GM10266 (cell line): ENCODE data around the gene VWA8.
"Not testable (repeated sequence)": the region's sequence is repeated elsewhere in the genome, so short reads cannot be mapped to it uniquely, and the experiment has no call there.

ENCODE experiments used
- DNase-seq: peaks from one replicate; pipeline ENCODE4 v3.0.0; 2012; ENCODE audit errors: extremely low spot score
- TF ChIP-seq, protein P1 (sequence below): IDR thresholded peaks from 2 replicates; pipeline ENCODE4 v1.5.1; 2012; ENCODE audit warnings: mild to moderate bottlenecking, low read depth; ENCODE audit not compliant: control insufficient read depth, insufficient read depth; ENCODE audit errors: missing control alignments

The VWA8 gene

DNA sequence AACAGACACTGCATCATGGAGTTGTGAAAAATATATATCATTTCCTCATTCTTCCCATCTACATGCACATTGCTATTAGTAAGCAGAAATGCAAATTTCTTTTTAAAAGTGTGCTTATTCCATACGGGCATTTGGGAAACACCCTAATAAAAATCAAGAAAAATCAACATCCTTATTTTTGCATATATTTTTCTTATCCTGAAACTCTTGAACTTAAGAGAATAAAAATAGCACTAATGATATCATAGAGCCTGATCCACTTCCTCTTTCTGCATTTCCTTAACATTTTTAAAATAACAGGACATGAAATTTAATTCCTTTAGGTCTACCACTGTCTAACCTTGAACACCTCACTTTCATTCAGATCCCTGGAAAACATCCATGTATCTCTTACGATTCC lies 123.3 kb downstream of the VWA8 start:
- no peak for DNase-seq
- TF ChIP-seq, protein P1, sequence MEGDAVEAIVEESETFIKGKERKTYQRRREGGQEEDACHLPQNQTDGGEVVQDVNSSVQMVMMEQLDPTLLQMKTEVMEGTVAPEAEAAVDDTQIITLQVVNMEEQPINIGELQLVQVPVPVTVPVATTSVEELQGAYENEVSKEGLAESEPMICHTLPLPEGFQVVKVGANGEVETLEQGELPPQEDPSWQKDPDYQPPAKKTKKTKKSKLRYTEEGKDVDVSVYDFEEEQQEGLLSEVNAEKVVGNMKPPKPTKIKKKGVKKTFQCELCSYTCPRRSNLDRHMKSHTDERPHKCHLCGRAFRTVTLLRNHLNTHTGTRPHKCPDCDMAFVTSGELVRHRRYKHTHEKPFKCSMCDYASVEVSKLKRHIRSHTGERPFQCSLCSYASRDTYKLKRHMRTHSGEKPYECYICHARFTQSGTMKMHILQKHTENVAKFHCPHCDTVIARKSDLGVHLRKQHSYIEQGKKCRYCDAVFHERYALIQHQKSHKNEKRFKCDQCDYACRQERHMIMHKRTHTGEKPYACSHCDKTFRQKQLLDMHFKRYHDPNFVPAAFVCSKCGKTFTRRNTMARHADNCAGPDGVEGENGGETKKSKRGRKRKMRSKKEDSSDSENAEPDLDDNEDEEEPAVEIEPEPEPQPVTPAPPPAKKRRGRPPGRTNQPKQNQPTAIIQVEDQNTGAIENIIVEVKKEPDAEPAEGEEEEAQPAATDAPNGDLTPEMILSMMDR, result no peak

DNA sequence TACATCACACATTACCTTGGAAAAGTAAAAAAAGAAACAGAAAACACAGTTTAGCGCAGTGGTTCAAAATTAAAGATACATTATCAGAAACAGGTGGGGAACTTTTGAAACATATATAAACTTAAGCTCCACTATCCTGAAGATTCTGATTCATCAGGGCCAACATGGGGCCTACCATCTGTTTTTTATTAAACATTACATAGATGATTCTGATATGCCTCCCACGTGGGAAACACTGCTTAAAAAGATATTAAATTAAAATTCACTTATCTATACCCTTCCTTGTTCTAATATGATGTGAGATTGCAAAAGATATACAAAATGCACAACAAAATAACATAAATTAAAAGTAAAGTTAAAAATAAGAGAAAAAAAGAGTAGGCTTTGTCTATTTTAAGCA lies 125.0 kb downstream of the VWA8 start:
- TF ChIP-seq, protein P1, result no peak
- no peak for DNase-seq

DNA sequence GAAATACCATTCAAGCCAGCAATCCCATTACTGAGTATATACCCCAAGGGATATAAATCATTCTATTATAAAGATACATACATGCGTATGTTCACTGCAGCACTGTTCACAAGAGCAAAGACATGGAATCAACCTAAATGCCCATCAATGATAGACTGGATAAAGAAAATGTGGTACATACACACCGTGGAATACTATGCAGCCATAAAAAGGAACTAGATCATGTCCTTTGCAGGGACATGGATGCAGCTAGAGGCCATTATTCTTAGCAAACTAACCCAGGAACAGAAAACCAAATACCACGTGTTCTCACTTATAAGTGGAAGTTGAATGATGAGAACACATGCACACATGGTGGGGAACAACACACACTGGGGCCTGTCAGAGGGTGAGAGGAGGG lies 126.2 kb downstream of the VWA8 start:
- not testable (repeated sequence) for DNase-seq

DNA sequence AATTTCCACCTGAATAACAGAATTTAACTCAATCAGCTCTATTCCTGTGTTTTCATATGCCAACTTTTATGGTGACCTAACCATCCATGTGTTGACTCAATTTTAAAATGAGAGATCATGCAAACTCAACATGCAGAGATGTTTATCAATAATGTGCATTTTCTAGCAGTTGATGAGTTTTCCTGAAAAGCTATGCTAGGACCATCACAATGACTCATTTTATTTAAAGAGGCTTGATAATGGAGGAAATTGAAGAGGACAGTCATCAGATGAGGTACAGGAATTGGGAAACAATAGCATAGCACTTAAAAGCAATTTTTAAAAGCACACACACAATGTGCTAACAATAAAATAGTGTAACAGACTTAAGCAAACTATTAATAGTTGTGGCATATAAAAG lies 127.1 kb downstream of the VWA8 start:
- TF ChIP-seq, protein P1, result no peak
- no peak for DNase-seq

DNA sequence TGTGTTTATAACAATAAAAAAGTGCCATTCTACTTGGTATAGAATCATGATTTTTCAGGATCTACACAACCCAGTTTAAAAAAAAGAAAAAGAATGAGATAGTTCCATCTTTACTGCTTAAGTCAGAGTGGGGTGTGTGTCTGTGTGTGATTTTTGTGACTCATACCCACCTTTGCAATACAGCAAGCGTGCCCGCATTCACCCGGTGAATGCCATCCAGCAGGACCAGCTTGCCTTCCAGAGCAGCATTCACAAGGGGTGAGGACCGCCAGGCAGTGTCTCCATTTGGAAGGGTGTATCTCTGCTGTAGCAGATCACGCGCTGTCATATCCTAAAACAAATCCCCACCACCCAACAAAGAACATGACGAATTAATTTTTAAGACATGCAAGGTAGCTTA lies 127.7 kb downstream of the VWA8 start:
- TF ChIP-seq, protein P1, result no peak
- no peak for DNase-seq

DNA sequence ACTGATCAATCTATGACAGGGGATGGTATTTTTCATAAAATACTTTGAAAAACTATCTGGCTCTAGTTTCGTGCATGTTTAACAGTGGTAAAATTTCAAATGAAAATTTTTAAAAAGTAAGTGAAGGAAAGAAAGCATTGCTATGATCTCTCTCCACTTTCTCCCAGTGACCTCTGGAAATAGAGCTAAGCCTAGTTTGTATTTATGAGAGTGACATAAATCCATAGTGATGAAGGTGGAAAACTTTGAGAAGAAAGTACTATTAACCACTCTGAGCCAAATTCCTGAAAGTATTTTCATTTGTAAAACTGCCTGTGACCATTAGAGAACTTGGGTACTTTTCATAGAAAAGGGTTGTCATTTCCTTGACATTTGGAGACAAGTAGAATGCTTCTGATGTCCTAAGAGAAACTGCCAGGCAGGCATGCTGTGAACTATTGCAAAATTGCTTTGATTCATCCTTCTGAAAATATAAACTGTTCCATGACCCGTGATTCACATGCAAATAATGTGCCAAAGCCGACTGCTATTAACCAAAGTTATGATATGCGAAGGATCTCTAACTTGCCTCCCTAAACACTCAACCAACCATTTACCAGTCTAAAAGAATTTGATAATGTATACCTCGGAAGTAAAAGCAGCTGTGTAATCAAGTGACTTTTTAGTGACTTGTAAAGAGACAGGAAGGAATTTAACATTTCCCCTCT lies 133.2 kb downstream of the VWA8 start:
- DNase-seq, result no peak
- TF ChIP-seq, protein P1, result no peak

DNA sequence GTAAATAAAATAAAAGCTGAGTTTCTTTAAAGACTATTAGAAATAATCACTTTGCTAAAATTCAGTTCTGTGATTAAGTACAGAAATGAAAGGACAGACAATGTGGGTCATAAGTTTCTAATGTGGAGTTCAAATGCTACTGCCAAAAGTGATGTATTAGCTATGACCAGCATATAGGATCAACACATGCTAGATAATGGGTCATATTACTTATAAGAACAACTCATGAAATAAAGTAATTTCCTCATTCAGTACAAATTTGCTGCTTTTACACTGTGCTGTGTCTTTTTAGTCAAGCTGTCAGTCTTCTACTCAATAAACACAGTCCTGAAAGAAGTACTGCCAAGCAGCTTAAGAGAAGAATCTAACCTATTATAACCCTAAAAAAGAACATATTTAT lies 135.2 kb downstream of the VWA8 start:
- no peak for DNase-seq
- TF ChIP-seq, protein P1, result no peak

DNA sequence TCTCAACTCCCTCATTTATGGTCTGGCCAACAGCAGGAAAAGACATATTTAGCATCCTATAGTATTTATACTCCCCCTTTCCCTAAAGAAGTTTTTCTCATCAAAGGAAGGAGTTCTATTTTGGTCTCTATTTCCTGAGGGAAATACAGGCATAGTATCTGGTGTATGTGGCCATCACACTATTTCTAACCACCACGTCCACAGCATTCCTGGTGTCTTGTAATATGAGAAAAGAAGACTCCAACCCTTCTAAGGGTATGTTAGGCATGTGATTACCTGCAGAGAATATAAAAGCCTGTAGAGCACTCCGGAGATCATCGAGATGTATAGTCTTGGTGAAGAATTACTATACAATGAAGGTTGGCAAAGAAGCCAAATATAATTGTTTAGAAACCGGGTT lies 137.4 kb downstream of the VWA8 start:
- no peak for DNase-seq
- TF ChIP-seq, protein P1, result no peak
